ENCODE results near the gene FHOD1.

FHOD1 gene

GRCh38 chr16:67238278-67238575 is 9.1 kb downstream of the FHOD1 start:
- Histone ChIP-seq H3K4me2 (ENCODE audit: low read length) (no peak overlapping the region), H3K27me3 (ENCODE audit: insufficient read depth, low read length) (no peaks in the 10 kb centered on the region), H3K4me1 (ENCODE audit: insufficient read depth, low read length, severe bottlenecking) (no peaks in the 10 kb centered on the region), H3K9ac (ENCODE audit: low read length) (no peak overlapping the region), H3K79me2 (ENCODE audit: insufficient read depth, low read length) (no peaks in the 10 kb centered on the region), H2AFZ (ENCODE audit: low read length) (no peak overlapping the region), H3K9me3 (ENCODE audit: low read length) (no peaks in the 10 kb centered on the region), H3K36me3 (ENCODE audit: insufficient read depth, low read length) (peaks cover 4% of the 10 kb centered on the region; the same call in 1 of the 2 replicates), H4K20me1 (ENCODE audit: insufficient read depth, low read length) (no peaks in the 10 kb centered on the region), H3K4me3 (ENCODE audit: low read depth, low read length, poor library complexity, severe bottlenecking) (no peak overlapping the region), H3F3A (ENCODE audit: insufficient read depth, low read length) (no peaks in the 10 kb centered on the region), H3K9me2 (ENCODE audit: low read depth, low read length) (no peaks in the 10 kb centered on the region), H3K27ac (ENCODE audit: low read depth, low read length, poor library complexity, severe bottlenecking) (no peak overlapping the region)
- TF ChIP-seq EZH2 (IDR thresholded peaks at IDR 0.05; ENCODE audit: borderline replicate concordance, low read length) (no peak), CTCF (IDR thresholded peaks at IDR 0.05; ENCODE audit: low read length) (no peak)

GRCh38 chr16:67237396-67238277 is 9.6 kb downstream of the FHOD1 start:
- no peaks in the 10 kb centered on the region for H3F3A ChIP-seq (ENCODE audit: insufficient read depth, low read length)
- no peak overlapping the region for H2AFZ ChIP-seq (ENCODE audit: low read length)
- H3K9ac ChIP-seq (ENCODE audit: low read length): no peak overlapping the region
- H3K27me3 ChIP-seq (ENCODE audit: insufficient read depth, low read length): no peaks in the 10 kb centered on the region
- H4K20me1 ChIP-seq (ENCODE audit: insufficient read depth, low read length): no peaks in the 10 kb centered on the region
- H3K4me2 ChIP-seq (ENCODE audit: low read length): no peak overlapping the region
- H3K9me3 ChIP-seq (ENCODE audit: low read length): no peaks in the 10 kb centered on the region
- H3K36me3 ChIP-seq (ENCODE audit: insufficient read depth, low read length): peaks cover 4% of the 10 kb centered on the region; the same call in 1 of the 2 replicates
- H3K4me3 ChIP-seq (ENCODE audit: low read depth, low read length, poor library complexity, severe bottlenecking): no peak overlapping the region
- TF ChIP-seq EZH2 (IDR thresholded peaks at IDR 0.05; ENCODE audit: borderline replicate concordance, low read length) (no peak), CTCF (IDR thresholded peaks at IDR 0.05; ENCODE audit: low read length) (no peak)
- no peaks in the 10 kb centered on the region for H3K4me1 ChIP-seq (ENCODE audit: insufficient read depth, low read length, severe bottlenecking)
- H3K79me2 ChIP-seq (ENCODE audit: insufficient read depth, low read length): no peaks in the 10 kb centered on the region
- H3K27ac ChIP-seq (ENCODE audit: low read depth, low read length, poor library complexity, severe bottlenecking): no peak overlapping the region
- H3K9me2 ChIP-seq (ENCODE audit: low read depth, low read length): no peaks in the 10 kb centered on the region

GRCh38 chr16:67236563-67237395 is 10.5 kb downstream of the FHOD1 start:
- Histone ChIP-seq H3K9me3 (ENCODE audit: low read length) (no peaks in the 10 kb centered on the region), H3K4me3 (ENCODE audit: low read depth, low read length, poor library complexity, severe bottlenecking) (no peak overlapping the region), H3K9ac (ENCODE audit: low read length) (no peak overlapping the region), H2AFZ (ENCODE audit: low read length) (no peak overlapping the region), H3K79me2 (ENCODE audit: insufficient read depth, low read length) (no peaks in the 10 kb centered on the region), H3K27me3 (ENCODE audit: insufficient read depth, low read length) (no peaks in the 10 kb centered on the region), H3K4me2 (ENCODE audit: low read length) (no peak overlapping the region), H3F3A (ENCODE audit: insufficient read depth, low read length) (no peaks in the 10 kb centered on the region), H4K20me1 (ENCODE audit: insufficient read depth, low read length) (no peaks in the 10 kb centered on the region), H3K4me1 (ENCODE audit: insufficient read depth, low read length, severe bottlenecking) (no peaks in the 10 kb centered on the region), H3K36me3 (ENCODE audit: insufficient read depth, low read length) (peaks cover 6% of the 10 kb centered on the region), H3K27ac (ENCODE audit: low read depth, low read length, poor library complexity, severe bottlenecking) (no peak overlapping the region), H3K9me2 (ENCODE audit: low read depth, low read length) (no peaks in the 10 kb centered on the region)
- TF ChIP-seq CTCF (IDR thresholded peaks at IDR 0.05; ENCODE audit: low read length) (no peak), EZH2 (IDR thresholded peaks at IDR 0.05; ENCODE audit: borderline replicate concordance, low read length) (no peak)
